GM23338 (cell line): ENCODE measurements around the gene TNNT3. TPM values are rescaled to one million over a fixed set of nuclear protein-coding genes. Genes with fewer than 3 reads are reported as not detected.

Source experiments
- ATAC-seq: fragments of 200-7000 bp; cut with Tn5 transposase; 3 replicates; pipeline ENCODE4 v1.9.1; 2020
- DNase-seq: peaks from one replicate; pipeline ENCODE4 v3.0.0-alpha.2; 2015; ENCODE audit warnings: low spot score
- H2AFZ ChIP-seq: fragments of 200-600 bp; sonication (generic); 2 replicates; pipeline ENCODE4 v1.8.0; 2016; ENCODE audit warnings: antibody characterized with exemption, mild to moderate bottlenecking, moderate library complexity
- H3F3A ChIP-seq: fragments of 200-600 bp; sonication (generic); replicated peaks from 2 replicates; pipeline ENCODE4 v1.8.0; 2017; ENCODE audit warnings: antibody characterized with exemption, mixed run types, low read depth
- H3K27ac ChIP-seq: fragments of 200-600 bp; sonication (generic); 2 replicates; pipeline ENCODE4 v1.6.1; 2016; ENCODE audit warnings: low read depth
- H3K27me3 ChIP-seq: fragments of 200-600 bp; sonication (generic); 2 replicates; pipeline ENCODE4 v1.8.0; 2016; ENCODE audit warnings: mild to moderate bottlenecking, mixed run types, moderate library complexity; ENCODE audit not compliant: insufficient read depth
- H3K36me3 ChIP-seq: fragments of 200-600 bp; sonication (generic); 2 replicates; pipeline ENCODE4 v1.8.0; 2016; ENCODE audit warnings: mild to moderate bottlenecking; ENCODE audit not compliant: insufficient read depth
- H3K4me1 ChIP-seq: fragments of 200-600 bp; sonication (generic); 2 replicates; pipeline ENCODE4 v1.8.0; 2016; ENCODE audit warnings: mild to moderate bottlenecking, moderate library complexity; ENCODE audit not compliant: insufficient read depth
- H3K4me2 ChIP-seq: fragments of 200-600 bp; sonication (generic); 2 replicates; pipeline ENCODE4 v1.7.1; 2017; ENCODE audit warnings: mixed run types
- H3K4me3 ChIP-seq: fragments of 200-600 bp; sonication (generic); 2 replicates; pipeline ENCODE4 v1.6.1; 2016; ENCODE audit warnings: mixed run types
- H3K79me2 ChIP-seq: fragments of 200-600 bp; sonication (generic); replicated peaks from 2 replicates; pipeline ENCODE4 v1.8.0; 2017; ENCODE audit warnings: mild to moderate bottlenecking; ENCODE audit not compliant: insufficient read depth
- H3K9me2 ChIP-seq: fragments of 200-600 bp; sonication (generic); 2 replicates; pipeline ENCODE4 v1.8.0; 2017; ENCODE audit not compliant: insufficient read depth
- H4K20me1 ChIP-seq: fragments of 200-600 bp; sonication (generic); replicated peaks from 2 replicates; pipeline ENCODE4 v1.8.0; 2017; ENCODE audit warnings: mild to moderate bottlenecking; ENCODE audit not compliant: insufficient read depth
- H3K27ac Mint-ChIP-seq: 2 replicates; pipeline ENCODE4 v1.8.0; 2020; ENCODE audit warnings: inconsistent platforms, mild to moderate bottlenecking, moderate library complexity, mixed read lengths
- H3K27me3 Mint-ChIP-seq: 3 replicates; pipeline ENCODE4 v1.8.0; 2022; ENCODE audit warnings: low read depth, mild to moderate bottlenecking, moderate library complexity, mixed read lengths, inconsistent platforms; ENCODE audit not compliant: insufficient read depth, poor library complexity
- H3K36me3 Mint-ChIP-seq: 3 replicates; pipeline ENCODE4 v1.8.0; 2021; ENCODE audit warnings: low read depth, mild to moderate bottlenecking, inconsistent platforms, moderate library complexity, mixed read lengths
- H3K4me1 Mint-ChIP-seq: 3 replicates; pipeline ENCODE4 v1.8.0; 2020; ENCODE audit warnings: mild to moderate bottlenecking, inconsistent platforms, mixed read lengths
- H3K4me3 Mint-ChIP-seq: 3 replicates; pipeline ENCODE4 v1.8.0; 2021; ENCODE audit warnings: moderate library complexity, mild to moderate bottlenecking, inconsistent platforms, mixed read lengths
- H3K9me3 Mint-ChIP-seq: 3 replicates; pipeline ENCODE4 v1.8.0; 2020; ENCODE audit warnings: moderate library complexity, mild to moderate bottlenecking, inconsistent platforms, mixed read lengths
- EZH2 ChIP-seq: fragments of 200-600 bp; sonication (generic); IDR thresholded peaks from one replicate; pipeline ENCODE4 v1.8.0; 2017; ENCODE audit warnings: antibody characterized with exemption, mild to moderate bottlenecking, low read depth; ENCODE audit not compliant: unreplicated experiment
- EZH2phosphoT487 ChIP-seq: fragments of 200-600 bp; sonication (generic); IDR thresholded peaks from one replicate; pipeline ENCODE4 v1.8.1; 2018; ENCODE audit warnings: antibody characterized with exemption; ENCODE audit not compliant: unreplicated experiment
- JUNB ChIP-seq: IDR thresholded peaks from one replicate; pipeline ENCODE4 v1.6.1; 2016; ENCODE audit warnings: antibody characterized with exemption; ENCODE audit not compliant: unreplicated experiment
- POLR2AphosphoS5 ChIP-seq: IDR thresholded peaks from 2 replicates; pipeline ENCODE4 v1.6.1; 2016; ENCODE audit warnings: antibody characterized with exemption, low read depth
- STAT1 ChIP-seq: IDR thresholded peaks from one replicate; pipeline ENCODE4 v1.6.1; 2016; ENCODE audit warnings: antibody characterized with exemption; ENCODE audit not compliant: unreplicated experiment
- ZNF114 ChIP-seq: fragments of 250-450 bp; sonication (Bioruptor Pico); IDR thresholded peaks from 2 replicates; pipeline ENCODE4 v1.5.0; 2020; ENCODE audit warnings: mild to moderate bottlenecking, moderate library complexity
- ZNF331 ChIP-seq: fragments of 250-450 bp; sonication (Bioruptor Pico); IDR thresholded peaks from 2 replicates; pipeline ENCODE4 v1.5.0; 2020; ENCODE audit warnings: low read depth, mild to moderate bottlenecking, moderate library complexity
- polyA plus RNA-seq: library from polyadenylated mRNA; unstranded; fragments of >200 nt; fragmentation: Nextera tagmentation; extraction: Ambion mirVana; gene quantifications from 2 replicates; pipeline ENCODE4 v1.2.1, GENCODE V29; 2016
- total RNA-seq: library from RNA; depleted of rRNA; stranded (reverse); fragments of >200 nt; shearing (Covaris generic); gene quantifications from 2 replicates; pipeline ENCODE4 v1.2.3, GENCODE V29; 2014
- TF ChIP-seq, protein P1 (sequence below): IDR thresholded peaks from 2 replicates; pipeline ENCODE4 v1.6.1; 2016; ENCODE audit warnings: antibody characterized with exemption
- TF ChIP-seq, protein P2 (sequence below): IDR thresholded peaks from one replicate; pipeline ENCODE4 v1.6.1; 2018; ENCODE audit warnings: antibody characterized with exemption; ENCODE audit not compliant: unreplicated experiment
- TF ChIP-seq, protein P3 (sequence below): fragments of 250-450 bp; sonication (Bioruptor Pico); IDR thresholded peaks from 2 replicates; pipeline ENCODE4 v1.5.0; 2020; ENCODE audit warnings: mild to moderate bottlenecking, moderate library complexity

TNNT3 gene
- total and polyA plus RNA-seq, 2 experiments from 2014 or later = not detected

DNA sequence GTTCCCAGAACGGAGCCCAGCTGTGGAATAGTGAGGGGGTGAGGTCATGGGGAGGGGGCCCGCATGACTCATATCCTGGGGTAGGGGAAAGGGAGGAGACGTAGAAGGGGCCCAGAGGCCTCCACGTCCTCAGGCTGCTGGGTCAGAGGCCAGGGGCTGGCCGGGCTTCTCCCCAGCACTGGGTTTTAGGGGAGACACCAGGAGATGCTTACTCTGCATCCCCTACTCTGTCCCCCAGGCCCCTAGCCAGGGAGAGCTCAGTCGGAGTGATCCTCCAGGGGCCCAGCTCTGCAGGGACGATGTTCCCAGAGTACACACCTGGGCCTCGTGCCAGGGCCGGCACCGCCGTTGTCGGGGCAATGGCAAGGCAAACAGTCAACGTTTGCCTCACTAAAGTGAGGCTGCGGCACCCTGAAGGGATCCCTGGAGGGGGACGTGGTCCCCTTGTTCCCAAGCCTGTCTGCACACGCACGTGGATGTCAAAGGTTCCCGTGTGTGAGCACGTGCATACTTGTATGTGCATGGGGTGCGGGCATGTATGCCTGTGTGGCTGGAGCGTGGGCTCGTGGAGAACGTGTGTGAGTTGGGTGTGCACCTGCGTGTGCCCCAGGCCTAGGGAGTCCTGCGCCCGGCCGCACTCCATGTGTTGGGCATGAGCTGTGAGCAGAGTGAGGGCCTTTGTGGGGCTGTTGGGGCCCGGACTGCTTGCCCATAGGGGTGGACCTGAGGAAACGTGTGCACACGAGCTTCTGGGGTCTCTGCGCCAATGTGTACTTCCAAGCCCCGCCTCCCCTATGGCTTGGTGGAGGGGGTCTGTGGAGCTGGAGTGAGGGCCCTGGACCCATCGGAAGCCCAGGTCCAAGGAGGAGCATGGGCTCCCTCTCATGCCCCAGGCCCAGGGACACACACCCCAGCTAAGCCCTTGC is 42.0 kb upstream of the TNNT3 start (continued):
- TF ChIP-seq, protein P1, sequence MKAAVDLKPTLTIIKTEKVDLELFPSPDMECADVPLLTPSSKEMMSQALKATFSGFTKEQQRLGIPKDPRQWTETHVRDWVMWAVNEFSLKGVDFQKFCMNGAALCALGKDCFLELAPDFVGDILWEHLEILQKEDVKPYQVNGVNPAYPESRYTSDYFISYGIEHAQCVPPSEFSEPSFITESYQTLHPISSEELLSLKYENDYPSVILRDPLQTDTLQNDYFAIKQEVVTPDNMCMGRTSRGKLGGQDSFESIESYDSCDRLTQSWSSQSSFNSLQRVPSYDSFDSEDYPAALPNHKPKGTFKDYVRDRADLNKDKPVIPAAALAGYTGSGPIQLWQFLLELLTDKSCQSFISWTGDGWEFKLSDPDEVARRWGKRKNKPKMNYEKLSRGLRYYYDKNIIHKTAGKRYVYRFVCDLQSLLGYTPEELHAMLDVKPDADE = no peak
- TF ChIP-seq ZNF331 (no peak), STAT1 (no peak), EZH2phosphoT487 (no peak)
- TF ChIP-seq, protein P2, sequence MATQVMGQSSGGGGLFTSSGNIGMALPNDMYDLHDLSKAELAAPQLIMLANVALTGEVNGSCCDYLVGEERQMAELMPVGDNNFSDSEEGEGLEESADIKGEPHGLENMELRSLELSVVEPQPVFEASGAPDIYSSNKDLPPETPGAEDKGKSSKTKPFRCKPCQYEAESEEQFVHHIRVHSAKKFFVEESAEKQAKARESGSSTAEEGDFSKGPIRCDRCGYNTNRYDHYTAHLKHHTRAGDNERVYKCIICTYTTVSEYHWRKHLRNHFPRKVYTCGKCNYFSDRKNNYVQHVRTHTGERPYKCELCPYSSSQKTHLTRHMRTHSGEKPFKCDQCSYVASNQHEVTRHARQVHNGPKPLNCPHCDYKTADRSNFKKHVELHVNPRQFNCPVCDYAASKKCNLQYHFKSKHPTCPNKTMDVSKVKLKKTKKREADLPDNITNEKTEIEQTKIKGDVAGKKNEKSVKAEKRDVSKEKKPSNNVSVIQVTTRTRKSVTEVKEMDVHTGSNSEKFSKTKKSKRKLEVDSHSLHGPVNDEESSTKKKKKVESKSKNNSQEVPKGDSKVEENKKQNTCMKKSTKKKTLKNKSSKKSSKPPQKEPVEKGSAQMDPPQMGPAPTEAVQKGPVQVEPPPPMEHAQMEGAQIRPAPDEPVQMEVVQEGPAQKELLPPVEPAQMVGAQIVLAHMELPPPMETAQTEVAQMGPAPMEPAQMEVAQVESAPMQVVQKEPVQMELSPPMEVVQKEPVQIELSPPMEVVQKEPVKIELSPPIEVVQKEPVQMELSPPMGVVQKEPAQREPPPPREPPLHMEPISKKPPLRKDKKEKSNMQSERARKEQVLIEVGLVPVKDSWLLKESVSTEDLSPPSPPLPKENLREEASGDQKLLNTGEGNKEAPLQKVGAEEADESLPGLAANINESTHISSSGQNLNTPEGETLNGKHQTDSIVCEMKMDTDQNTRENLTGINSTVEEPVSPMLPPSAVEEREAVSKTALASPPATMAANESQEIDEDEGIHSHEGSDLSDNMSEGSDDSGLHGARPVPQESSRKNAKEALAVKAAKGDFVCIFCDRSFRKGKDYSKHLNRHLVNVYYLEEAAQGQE = no peak

DNA sequence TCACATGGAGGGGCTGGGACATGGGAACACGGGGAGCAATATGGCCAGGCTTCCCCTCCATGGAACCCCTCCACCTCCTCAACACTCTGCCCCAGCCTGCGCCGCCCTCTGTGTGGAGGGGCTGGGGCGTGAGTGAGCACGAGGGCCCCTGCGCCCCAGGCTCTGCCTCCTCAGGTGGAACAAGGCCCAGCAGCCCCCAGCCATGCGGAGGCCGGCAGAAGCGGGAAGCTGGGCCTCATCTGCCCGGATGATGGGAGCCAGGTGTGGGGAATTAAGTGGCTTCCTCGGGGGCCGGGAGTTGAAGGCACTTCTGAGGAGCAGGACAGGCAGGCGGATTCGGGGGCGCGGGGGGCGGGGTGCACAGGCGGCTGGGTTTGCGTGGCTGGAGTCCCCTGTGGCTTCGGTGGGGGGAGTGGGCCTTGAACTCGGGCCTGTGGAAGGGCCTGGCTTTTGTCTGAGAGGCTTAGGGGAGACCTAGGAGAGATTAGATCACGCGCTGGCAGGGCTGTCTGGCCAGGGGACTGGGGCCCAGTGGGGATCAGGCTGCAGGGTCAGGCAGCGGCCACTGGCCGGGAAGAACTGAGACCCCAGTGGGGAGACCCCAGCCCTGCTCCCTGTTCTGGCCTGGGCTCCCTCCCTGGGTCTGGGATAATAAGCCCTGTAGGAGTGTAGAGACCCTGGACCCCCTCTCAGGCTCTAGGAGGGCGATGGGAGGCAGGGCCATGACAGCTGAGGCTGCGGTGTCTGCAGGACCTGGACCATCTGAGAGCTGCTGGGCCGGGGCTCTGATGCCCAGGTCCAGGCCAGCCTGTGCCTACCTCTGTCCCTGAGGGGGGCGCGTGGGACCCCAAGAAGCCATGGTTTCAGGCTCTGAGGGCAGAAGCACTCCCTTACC is 41.1 kb upstream of the TNNT3 start:
- Mint-ChIP-seq H3K27ac (no peak overlapping the region), H3K27me3 (peaks cover 5% of the 10 kb centered on the region), H3K4me3 (no peak overlapping the region), H3K9me3 (no peaks in the 10 kb centered on the region), H3K36me3 (no peaks in the 10 kb centered on the region), H3K4me1 (no peaks in the 10 kb centered on the region; the same call in 2 of the 3 replicates)
- Histone ChIP-seq H3K27me3 (no peaks in the 10 kb centered on the region), H3K4me1 (no peaks in the 10 kb centered on the region), H2AFZ (no peak overlapping the region), H3K36me3 (no peaks in the 10 kb centered on the region), H3K27ac (no peak overlapping the region), H3F3A (no peaks in the 10 kb centered on the region), H3K4me2 (no peak overlapping the region), H3K4me3 (no peak overlapping the region), H3K9me2 (no peaks in the 10 kb centered on the region), H3K79me2 (no peaks in the 10 kb centered on the region), H4K20me1 (no peaks in the 10 kb centered on the region)
- ATAC-seq (no peak), DNase-seq (no peak)
- no peak for TF ChIP-seq EZH2
- no peak for TF ChIP-seq STAT1
- TF ChIP-seq ZNF114 (CRISPR knock-in tag) = no peak
- TF ChIP-seq, protein P3, sequence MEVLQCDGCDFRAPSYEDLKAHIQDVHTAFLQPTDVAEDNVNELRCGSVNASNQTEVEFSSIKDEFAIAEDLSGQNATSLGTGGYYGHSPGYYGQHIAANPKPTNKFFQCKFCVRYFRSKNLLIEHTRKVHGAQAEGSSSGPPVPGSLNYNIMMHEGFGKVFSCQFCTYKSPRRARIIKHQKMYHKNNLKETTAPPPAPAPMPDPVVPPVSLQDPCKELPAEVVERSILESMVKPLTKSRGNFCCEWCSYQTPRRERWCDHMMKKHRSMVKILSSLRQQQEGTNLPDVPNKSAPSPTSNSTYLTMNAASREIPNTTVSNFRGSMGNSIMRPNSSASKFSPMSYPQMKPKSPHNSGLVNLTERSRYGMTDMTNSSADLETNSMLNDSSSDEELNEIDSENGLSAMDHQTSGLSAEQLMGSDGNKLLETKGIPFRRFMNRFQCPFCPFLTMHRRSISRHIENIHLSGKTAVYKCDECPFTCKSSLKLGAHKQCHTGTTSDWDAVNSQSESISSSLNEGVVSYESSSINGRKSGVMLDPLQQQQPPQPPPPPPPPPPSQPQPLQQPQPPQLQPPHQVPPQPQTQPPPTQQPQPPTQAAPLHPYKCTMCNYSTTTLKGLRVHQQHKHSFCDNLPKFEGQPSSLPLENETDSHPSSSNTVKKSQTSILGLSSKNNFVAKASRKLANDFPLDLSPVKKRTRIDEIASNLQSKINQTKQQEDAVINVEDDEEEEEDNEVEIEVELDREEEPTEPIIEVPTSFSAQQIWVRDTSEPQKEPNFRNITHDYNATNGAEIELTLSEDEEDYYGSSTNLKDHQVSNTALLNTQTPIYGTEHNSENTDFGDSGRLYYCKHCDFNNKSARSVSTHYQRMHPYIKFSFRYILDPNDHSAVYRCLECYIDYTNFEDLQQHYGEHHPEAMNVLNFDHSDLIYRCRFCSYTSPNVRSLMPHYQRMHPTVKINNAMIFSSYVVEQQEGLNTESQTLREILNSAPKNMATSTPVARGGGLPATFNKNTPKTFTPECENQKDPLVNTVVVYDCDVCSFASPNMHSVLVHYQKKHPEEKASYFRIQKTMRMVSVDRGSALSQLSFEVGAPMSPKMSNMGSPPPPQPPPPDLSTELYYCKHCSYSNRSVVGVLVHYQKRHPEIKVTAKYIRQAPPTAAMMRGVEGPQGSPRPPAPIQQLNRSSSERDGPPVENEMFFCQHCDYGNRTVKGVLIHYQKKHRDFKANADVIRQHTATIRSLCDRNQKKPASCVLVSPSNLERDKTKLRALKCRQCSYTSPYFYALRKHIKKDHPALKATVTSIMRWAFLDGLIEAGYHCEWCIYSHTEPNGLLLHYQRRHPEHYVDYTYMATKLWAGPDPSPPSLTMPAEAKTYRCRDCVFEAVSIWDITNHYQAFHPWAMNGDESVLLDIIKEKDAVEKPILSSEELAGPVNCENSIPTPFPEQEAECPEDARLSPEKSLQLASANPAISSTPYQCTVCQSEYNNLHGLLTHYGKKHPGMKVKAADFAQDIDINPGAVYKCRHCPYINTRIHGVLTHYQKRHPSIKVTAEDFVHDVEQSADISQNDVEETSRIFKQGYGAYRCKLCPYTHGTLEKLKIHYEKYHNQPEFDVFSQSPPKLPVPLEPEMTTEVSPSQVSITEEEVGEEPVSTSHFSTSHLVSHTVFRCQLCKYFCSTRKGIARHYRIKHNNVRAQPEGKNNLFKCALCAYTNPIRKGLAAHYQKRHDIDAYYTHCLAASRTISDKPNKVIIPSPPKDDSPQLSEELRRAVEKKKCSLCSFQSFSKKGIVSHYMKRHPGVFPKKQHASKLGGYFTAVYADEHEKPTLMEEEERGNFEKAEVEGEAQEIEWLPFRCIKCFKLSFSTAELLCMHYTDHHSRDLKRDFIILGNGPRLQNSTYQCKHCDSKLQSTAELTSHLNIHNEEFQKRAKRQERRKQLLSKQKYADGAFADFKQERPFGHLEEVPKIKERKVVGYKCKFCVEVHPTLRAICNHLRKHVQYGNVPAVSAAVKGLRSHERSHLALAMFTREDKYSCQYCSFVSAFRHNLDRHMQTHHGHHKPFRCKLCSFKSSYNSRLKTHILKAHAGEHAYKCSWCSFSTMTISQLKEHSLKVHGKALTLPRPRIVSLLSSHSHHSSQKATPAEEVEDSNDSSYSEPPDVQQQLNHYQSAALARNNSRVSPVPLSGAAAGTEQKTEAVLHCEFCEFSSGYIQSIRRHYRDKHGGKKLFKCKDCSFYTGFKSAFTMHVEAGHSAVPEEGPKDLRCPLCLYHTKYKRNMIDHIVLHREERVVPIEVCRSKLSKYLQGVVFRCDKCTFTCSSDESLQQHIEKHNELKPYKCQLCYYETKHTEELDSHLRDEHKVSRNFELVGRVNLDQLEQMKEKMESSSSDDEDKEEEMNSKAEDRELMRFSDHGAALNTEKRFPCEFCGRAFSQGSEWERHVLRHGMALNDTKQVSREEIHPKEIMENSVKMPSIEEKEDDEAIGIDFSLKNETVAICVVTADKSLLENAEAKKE = no peak
- no peak for TF ChIP-seq POLR2AphosphoS5
- no peak for TF ChIP-seq JUNB
- TF ChIP-seq EZH2phosphoT487 = no peak
